ENCODE measurements around the gene MCM3AP.

DNA sequence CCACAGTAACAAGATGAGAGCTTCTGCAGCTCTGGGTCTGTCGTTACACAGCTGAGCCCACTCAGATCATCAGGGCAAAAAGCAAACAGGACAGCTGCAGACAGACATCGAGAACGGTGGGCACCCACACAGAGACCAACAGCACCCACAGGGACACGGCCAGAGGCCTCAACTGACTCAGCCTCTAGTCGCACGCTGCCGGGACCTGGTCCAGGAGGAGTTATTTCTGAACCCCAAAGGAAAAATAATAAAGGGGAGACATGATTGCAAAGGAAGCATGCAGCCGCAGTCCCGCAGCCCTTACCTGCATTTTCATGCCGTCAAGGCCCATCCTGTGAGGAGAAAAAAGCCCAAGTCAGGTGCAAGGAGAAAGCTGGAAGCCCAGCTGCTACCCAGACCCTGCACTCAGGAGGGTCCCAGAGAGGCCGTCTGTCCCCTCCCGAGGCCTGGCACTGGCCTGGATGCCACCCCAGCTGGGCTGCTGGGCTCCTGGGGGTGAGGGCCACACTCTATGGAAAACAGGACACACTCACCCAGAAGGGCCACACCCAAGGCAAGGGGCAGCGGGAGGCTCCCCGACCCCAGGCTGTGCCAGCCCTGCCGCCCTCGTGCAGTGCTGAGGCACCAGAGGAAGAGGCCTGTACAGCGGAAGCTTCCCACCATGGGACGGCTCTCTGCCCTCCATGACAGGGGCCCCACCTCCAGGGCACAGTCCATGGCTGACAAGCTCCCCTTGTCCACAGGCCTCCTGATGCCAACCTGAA, 72.5 kb downstream of the MCM3AP start:
- TF ChIP-seq, protein P1, sequence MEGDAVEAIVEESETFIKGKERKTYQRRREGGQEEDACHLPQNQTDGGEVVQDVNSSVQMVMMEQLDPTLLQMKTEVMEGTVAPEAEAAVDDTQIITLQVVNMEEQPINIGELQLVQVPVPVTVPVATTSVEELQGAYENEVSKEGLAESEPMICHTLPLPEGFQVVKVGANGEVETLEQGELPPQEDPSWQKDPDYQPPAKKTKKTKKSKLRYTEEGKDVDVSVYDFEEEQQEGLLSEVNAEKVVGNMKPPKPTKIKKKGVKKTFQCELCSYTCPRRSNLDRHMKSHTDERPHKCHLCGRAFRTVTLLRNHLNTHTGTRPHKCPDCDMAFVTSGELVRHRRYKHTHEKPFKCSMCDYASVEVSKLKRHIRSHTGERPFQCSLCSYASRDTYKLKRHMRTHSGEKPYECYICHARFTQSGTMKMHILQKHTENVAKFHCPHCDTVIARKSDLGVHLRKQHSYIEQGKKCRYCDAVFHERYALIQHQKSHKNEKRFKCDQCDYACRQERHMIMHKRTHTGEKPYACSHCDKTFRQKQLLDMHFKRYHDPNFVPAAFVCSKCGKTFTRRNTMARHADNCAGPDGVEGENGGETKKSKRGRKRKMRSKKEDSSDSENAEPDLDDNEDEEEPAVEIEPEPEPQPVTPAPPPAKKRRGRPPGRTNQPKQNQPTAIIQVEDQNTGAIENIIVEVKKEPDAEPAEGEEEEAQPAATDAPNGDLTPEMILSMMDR (IDR thresholded peaks at IDR 0.05; ENCODE audit: low read length): no peak
- TF ChIP-seq EZH2 (optimal IDR thresholded peaks at IDR 0.05; ENCODE audit: low read depth, low read length): no peak
- no peak for TF ChIP-seq EZH2phosphoT487 (IDR thresholded peaks at IDR 0.05; ENCODE audit: low read length)
